Stimulated activated CD4-positive, alpha-beta T cell treated with anti-CD3 and anti-CD28 coated beads, Interleukin-2, amount 100 ng/mL, for 24 hours (primary cell): ENCODE measurements around the gene UBAC2.
A peak's percentile ranks its signal among the peaks of the same experiment; 100 is the strongest.

Experiments
- DNase-seq, 2 donors: peaks; one replicate each; pipeline ENCODE4 v3.0.0-alpha.2; 2020

Gene UBAC2

GRCh38 chr13:99342723-99343315 lies 142.2 kb downstream of the UBAC2 start:
- no peak for DNase-seq

- no peak for DNase-seq
Measured at GRCh38 chr13:99344610-99345208, 144.1 kb downstream of the UBAC2 start.

DNA sequence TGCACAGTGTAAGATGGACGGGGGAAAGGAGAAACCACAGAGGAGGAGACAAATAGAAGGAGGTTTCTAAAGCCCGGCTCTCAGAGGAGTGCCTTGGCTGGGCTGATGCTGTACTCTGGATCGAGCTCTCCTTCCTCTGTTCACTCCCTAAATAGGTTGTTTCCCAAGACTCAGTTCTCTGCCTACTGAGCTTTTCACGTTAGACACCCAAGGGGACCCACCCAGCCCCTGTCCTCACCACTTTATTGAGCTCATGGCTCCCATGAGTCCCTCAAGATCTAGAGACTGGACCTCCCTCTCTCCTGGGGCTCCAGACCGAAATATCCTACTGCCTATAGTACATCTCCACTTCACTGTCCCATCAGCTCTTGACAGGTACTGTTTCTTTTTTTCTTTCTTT lies 144.7 kb downstream of the UBAC2 start:
- no peak for DNase-seq

GRCh38 chr13:99346335-99347042 lies 145.8 kb downstream of the UBAC2 start:
- no peak for DNase-seq

DNA sequence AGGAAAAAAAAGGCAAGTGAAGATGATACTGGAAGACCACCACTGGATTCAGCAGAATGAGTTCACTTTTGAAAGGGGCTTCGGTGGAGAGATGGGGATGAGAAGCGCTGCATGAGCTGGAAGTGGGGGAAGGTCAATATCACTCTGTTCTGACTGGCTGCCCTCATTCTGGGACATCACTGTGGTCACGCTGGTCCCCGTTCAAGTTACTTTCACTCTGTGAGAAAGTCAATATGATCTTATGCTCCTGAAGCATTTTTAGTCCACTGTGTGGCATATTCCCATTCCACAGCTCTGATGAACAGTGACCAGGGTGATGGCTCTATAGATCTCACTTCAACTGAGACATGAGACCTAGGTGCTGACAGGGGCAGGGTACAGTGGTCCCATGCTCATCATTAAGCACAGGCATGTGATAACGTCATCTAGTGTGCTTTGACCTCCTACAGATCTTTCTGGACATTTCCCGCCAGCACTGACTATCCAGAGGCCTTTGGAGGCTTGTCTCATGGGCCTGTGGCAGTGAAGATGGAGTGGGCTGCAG lies 146.8 kb downstream of the UBAC2 start:
- no peak for DNase-seq

DNA sequence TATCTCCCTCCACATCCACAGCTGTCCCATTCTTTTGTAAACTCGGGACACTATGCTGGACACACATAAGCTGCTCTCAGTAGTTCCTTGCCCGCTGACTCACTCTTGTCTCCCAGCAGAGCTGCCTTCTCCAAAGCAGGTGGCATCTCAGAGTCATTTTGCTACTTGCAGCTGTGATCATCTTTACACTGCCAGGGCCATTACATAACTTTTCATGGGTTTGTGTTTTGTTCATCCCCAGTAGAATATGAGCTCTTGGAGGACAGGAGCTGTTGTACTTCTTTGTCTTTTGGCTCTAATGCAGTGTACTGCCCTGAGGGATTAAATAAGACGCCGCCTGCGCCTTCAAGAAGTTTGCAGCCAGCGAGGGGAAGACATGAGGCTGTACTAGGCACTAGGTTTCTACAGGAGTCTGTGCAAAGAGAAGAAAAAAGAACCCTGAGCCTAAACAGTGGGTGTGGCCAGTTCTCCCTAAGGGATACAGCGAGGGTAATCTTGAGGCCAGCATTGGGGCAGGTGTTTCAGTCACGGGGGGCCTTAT lies 147.3 kb downstream of the UBAC2 start:
- no peak for DNase-seq

DNA sequence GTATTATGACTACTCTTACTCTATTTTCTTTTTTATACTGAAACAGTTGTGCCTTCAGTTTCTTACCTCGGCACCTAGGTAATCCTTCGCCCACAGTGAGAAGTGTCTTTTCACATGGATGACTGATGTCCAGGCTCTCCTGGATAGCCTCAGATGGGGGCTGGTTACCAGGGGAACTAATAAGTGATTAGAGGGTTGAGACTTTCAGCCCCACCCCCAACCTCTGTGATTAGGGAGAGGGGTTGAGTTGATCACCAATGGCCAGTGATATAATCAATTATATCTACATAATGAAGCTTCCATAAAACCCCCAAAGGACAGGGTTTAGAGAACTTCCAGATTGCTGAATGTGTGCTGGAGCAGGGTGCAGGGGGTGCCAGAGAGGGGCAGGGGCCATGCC lies 149.5 kb downstream of the UBAC2 start:
- no peak for DNase-seq

DNA sequence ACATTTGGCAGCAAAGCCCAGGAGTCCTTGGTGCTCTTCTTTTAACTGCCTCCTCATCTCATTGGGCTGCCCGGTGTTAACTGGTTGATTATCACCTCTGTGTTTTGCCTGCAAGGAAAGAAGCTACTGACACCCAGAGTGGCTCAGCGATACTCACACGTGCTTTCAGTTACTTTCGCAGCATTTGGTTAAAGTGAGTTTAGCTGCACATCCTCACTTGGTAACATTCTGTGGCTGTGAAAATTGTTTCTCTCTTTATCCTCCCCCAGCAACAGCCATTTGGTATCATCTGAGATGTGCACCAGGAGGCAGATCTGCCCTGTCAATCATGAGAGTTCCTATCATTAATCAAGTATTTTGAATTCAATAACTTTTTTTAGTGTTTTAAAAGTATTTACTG lies 151.1 kb downstream of the UBAC2 start:
- peak in 1 of 2 donors; percentile 51 for DNase-seq

DNA sequence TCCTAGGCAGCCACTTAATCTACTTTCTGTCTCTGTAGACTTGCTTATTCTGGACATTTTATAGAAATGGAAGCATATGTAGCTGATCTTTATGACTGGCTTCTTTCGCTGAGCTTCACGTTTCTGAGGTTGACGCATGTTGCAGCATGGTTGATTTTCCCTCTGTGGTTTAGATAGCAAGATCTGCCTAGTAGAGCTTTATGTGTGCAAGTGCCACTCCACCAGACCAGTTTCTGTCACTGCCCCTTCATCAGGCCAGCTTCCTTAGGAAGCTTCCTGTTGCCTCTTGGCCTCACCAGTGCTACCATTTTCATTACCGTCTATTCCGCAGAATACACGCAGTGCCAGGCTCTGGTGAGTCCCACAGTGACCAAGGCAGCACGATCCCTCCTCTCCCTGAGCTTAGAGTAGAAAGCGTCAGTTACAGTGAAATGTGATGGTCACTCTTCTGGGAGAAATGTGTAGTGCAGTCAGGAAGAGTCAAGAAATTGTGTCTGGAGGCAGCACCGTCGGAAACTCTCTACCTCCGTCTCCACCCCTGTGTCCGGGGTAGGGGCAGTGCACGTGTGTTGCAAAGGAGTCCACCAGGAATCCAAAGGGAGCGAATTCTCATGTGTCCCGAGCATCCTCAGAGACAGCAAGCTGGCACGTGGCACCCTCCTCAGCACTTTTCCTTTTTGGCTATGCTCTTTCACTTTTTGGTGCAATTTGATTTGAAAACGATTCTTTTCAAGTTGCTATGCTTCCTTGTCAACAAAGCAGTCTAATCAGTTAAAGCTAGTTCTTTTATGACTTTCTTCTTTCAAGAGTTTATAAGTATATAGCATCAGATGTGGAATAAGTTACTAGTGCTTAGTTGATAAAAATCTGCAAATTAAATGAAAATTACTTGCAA lies 151.9 kb downstream of the UBAC2 start:
- DNase-seq, result peak; percentile 32 to 39

DNA sequence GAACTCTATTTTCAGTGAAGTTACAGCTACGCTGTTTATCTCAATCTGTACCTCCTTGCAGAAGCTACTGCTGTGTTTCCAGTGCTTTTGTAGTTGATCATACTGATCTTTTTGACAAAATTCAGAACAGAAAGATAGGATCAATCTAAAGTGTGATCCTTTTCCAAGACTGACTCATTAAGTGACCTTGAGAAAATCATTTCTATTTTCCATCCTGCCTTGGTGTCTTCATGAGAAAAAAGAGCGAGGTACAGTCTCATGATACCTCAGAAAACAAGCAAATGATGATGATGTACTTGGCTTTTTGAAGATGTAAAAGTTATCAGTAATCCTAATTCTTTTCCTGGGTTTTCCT lies 152.6 kb downstream of the UBAC2 start:
- no peak for DNase-seq

GRCh38 chr13:99353836-99354235 lies 153.2 kb downstream of the UBAC2 start:
- DNase-seq, result peak; percentile 38 to 39

DNA sequence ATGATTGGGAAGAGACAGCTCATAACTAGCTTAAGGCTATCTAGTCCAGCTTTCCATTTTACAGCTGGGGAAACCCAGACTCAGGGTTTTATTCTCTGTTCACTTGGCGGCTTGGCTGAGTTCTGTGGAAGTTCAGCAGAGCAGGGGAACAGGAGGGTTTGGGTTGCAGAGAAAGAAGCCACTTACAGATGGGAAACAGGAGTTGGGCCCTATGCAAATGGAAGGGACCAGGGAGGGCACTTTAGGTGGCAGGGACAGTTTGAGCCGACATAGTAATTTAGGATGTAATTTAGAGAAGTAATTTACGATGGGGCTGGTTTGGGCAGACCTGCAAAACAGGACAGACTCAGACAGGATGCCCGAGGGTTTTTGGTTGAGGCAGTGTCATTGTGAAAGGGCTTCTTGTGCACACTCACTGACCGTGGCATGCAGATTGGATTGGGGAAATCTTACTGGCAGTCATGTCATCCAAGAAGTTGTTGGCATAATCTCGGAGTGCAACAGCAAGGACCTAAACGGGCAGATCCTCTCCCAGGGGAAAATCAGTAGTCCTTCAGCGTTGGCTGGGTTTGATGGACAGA lies 153.8 kb downstream of the UBAC2 start:
- peak in 1 of 2 donors; percentile 30 for DNase-seq

DNA sequence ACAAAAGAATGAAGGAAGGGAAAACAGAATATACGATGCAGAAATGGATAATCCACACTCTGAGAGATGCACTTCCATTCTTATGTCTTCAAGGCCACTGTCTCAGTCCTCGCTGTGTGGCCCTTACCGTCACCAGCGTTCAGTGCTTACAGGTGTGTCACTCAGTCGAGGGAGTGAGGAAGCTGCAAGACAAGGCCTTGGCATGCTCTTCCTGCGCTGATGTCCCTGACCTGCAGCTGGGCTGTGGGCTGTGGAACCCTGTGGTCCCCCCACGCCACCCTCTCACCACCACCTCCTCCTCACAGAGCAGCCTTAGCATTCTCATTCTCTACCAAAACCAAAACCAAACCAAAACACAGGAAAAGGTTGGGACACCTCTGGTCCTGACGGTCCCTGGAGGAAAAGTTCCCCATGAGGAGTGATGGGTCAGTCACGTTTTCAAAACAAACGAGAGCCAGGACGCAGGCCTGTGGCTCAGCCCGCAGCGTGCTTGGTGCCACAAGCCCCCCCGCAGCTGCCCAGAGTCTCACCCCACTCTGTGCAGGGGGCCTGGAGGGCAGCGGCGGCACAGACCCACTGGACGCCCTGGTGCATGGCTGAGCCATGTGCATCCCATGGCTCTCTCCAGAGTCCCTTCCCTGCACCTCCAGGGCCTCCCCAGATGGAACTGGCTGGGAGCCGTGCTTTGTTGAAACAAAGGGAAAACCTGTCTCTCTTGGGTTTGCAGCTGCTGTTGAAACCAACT lies 154.8 kb downstream of the UBAC2 start:
- peak in 1 of 2 donors; percentile 29 for DNase-seq

DNA sequence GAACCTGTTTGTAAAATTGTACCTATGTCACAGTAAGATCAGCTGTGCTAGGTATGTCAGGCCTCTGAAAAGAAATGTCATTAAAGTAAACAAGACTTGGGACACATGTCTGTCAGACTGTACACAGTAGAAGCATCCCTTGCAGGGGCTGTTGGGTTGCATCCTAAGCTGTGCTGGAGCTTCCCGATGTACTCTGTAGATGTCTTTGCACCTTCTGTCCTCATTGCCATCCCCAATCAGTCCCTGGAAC lies 155.3 kb downstream of the UBAC2 start:
- DNase-seq, result no peak

DNA sequence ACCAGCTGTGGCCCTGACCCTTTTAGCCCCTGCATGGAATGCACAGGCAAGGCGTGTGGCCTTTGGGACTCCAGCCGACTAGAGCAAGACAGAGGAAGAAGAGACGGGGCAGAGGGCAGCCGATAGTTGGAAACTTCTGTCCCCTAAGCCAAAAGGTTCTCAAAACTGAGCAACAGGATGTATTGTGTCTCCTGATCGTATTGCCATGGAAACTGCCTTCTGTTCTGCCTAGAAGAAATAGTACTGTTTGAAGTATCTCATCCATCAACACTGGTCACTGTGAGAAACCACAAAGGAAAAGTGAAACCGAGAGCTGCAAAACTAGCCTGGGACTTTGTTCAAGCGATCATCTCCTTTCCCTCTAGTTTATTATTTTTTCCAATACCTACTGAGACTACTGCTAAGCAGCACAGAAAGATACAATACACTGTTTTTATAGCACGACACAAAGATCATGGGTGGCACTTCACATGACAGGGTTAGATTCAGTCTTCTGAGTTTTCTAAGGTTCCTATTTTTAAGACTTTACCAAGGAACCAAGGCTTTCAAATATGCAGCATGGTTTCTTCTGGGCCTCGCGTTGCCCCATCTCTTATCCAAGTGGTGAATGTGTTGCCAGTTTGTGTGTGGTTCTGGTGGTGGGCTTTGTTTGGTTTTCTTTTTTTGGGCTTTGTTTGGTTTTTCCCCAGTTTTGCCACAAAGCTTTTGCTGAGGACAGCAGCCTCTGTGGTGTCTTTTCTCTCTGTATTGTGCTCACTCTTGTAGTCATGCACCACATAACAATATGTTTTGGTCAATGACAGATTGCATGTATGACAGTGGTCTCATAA lies 155.8 kb downstream of the UBAC2 start:
- peak in 1 of 2 donors; percentile 43 for DNase-seq

DNA sequence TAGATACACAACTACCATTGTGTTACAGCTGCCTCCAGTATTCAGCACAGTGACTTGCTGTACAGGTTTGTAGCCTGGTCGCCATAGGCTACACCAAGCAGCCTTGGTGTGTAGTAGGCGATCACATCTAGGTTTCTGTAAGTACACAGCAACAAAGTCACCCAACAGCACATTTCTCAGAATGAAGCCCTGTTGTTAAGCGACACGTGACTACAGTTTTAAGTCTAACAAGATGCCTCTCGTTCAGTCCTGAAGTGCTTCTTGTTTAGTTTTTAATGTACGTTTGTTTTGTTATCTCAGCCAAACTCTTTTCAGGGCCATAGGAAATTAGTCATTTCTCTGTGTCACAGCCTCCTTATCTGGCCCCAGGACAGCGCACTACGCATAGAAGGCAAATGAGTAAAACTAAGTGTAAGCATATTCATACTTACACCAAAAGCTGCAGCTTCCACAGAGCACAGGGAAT lies 156.5 kb downstream of the UBAC2 start:
- DNase-seq, result peak; percentile 52 to 58

GRCh38 chr13:99357941-99358340 lies 157.3 kb downstream of the UBAC2 start:
- no peak for DNase-seq

DNA sequence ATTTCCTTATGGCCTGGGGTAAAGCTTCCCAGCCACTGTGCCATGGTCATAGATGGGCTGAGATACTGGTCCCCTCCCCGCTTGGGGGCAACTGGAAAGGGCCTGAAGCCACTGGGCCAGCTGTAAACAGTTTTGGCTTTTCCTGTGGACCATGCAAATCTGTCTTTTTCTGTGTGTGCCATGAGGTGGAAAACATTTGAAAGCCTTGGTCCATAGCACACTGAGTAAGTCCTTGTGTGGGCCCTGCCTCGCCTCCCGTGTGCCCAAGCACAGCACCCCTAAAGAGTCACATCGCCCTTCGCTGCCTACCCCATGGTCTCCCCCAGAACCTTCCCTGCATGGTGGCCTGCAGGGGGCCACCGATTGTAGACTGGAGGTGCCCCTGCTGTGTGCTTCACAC lies 158.9 kb downstream of the UBAC2 start:
- no peak for DNase-seq

DNA sequence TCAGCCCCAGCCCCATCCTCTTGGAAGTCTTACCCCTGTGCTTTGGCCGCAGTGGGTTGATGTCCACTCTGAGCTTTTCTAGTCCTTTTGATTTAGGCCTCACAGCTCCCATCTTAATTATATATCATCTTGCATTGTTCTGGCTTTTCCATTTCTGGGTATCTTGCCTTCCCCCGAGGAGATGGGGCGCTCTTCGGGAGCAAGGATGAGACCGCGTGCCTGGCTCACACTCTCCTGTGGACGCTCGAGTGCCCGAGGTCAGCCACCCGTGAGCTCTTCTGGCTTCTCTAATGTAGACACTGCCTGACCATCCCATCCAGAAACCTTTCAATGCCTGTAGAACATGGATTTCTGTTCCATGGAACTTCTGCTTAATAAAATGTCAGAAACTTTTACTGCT lies 160.0 kb downstream of the UBAC2 start:
- no peak for DNase-seq

- DNase-seq, result no peak
Measured at GRCh38 chr13:99361197-99361596, 160.5 kb downstream of the UBAC2 start.

GRCh38 chr13:99362362-99362761 lies 161.7 kb downstream of the UBAC2 start:
- DNase-seq, result no peak
